ENCODE results near the gene SH3RF3. TPM values are rescaled to one million over a fixed set of nuclear protein-coding genes. Genes with fewer than 3 reads are reported as not detected.

Gene SH3RF3
- total and polyA plus RNA-seq, 10 of the 15 experiments (the other 5 are each of a cell fraction or from before 2014, with no cell fraction given), result 0.08 to 8.8 (median 2.3) TPM

DNA sequence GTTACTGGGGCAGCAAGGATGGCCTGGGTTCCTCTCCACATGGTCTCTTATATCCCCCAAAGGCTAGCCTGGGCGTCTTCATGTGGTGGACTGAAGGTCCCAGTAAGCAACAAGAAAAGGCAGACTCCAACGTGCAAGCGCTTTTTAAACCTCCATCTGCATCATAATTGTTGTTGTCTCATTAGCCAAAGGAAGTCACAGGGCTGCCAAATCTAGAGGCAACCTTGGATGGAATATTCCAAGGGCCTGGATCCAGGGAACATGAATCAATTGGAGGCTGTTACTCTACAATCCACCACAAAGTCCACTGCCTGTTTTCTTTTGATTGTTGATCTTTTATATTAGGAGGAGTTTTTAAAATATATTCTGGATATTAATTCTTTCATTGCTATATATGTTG, 118.8 kb downstream of the SH3RF3 start (continued):
- TF ChIP-seq, protein P1, sequence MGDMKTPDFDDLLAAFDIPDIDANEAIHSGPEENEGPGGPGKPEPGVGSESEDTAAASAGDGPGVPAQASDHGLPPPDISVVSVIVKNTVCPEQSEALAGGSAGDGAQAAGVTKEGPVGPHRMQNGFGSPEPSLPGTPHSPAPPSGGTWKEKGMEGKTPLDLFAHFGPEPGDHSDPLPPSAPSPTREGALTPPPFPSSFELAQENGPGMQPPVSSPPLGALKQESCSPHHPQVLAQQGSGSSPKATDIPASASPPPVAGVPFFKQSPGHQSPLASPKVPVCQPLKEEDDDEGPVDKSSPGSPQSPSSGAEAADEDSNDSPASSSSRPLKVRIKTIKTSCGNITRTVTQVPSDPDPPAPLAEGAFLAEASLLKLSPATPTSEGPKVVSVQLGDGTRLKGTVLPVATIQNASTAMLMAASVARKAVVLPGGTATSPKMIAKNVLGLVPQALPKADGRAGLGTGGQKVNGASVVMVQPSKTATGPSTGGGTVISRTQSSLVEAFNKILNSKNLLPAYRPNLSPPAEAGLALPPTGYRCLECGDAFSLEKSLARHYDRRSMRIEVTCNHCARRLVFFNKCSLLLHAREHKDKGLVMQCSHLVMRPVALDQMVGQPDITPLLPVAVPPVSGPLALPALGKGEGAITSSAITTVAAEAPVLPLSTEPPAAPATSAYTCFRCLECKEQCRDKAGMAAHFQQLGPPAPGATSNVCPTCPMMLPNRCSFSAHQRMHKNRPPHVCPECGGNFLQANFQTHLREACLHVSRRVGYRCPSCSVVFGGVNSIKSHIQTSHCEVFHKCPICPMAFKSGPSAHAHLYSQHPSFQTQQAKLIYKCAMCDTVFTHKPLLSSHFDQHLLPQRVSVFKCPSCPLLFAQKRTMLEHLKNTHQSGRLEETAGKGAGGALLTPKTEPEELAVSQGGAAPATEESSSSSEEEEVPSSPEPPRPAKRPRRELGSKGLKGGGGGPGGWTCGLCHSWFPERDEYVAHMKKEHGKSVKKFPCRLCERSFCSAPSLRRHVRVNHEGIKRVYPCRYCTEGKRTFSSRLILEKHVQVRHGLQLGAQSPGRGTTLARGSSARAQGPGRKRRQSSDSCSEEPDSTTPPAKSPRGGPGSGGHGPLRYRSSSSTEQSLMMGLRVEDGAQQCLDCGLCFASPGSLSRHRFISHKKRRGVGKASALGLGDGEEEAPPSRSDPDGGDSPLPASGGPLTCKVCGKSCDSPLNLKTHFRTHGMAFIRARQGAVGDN (IDR thresholded peaks at IDR 0.05), result no peak
- TF ChIP-seq, protein P2, sequence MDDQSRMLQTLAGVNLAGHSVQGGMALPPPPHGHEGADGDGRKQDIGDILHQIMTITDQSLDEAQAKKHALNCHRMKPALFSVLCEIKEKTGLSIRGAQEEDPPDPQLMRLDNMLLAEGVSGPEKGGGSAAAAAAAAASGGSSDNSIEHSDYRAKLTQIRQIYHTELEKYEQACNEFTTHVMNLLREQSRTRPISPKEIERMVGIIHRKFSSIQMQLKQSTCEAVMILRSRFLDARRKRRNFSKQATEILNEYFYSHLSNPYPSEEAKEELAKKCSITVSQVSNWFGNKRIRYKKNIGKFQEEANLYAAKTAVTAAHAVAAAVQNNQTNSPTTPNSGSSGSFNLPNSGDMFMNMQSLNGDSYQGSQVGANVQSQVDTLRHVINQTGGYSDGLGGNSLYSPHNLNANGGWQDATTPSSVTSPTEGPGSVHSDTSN (IDR thresholded peaks at IDR 0.05; ENCODE audit: insufficient replicate concordance, low read depth, low read length), result no peak
- no peak for TF ChIP-seq JUND (IDR thresholded peaks at IDR 0.05; ENCODE audit: low read depth, low read length)

DNA sequence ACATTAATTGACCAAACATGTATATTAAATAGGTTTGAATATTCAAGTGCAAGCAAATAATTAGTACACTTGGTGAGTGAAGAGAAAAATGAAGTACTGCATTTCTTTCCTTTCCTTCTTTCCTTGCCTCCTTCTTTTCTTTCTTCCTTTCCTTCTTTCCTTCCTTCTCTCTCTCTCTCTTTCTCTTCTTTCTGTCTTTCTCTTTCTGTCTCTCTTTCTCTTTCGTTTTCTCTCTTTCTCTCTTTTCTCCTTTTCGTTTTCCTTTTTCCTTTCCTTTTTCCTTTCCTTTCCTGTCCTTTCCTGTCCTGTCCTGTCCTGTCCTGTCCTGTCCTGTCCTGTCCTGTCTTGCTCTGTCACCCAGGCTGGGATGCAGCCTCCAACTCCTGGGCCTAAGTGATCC, 119.6 kb downstream of the SH3RF3 start:
- ChIA-PET SMC1A (ENCODE audit: uncharacterized antibody, unreplicated experiment) (interaction anchor here (1.0 to 3.3 kb wide), 6 partner anchors 8 to 35 kb away, joined by 3 to 15 read pairs (median 3); no protein-coding TSS in a partner anchor), CTCF (interaction anchor here (1.5 kb wide), 1 partner anchor 9 kb away, joined by 3 read pairs; no protein-coding TSS in a partner anchor), RAD21 (ENCODE audit: unreplicated experiment) (interaction anchor here (1.3 kb wide), 1 partner anchor 9 kb away, joined by 3 read pairs; no protein-coding TSS in a partner anchor), POLR2A (interaction anchor here (1.8 kb wide), 1 partner anchor 9 kb away, joined by 6 read pairs; no protein-coding TSS in a partner anchor)
- no peak overlapping the region for H3K4me2 ChIP-seq (ENCODE audit: control insufficient read depth, insufficient read depth)
- no peak overlapping the region for H3K27ac ChIP-seq (ENCODE audit: control insufficient read depth, insufficient read depth)
- no peak for FAIRE-seq
- DNase-seq (ENCODE audit: low read depth, low spot score), result no peak
- no peaks in the 10 kb centered on the region for H3K79me2 ChIP-seq (ENCODE audit: control insufficient read depth, insufficient read depth, low read length)
- H3K27me3 ChIP-seq (replicated peaks in 1 of 2; ENCODE audit: control insufficient read depth in 2 of 2, insufficient read depth in 2 of 2, low read length in 1 of 2), result no peaks in the 10 kb centered on the region; a peak in 1 of 4 replicates
- no peak for ATAC-seq
- in situ Hi-C loops (cut with MboI), result no loop called here
- TF ChIP-seq RBBP5 (conservative IDR thresholded peaks at IDR 0.05) (no peak), ZSCAN29 (IDR thresholded peaks at IDR 0.05) (no peak), ASH2L (IDR thresholded peaks at IDR 0.05; ENCODE audit: borderline replicate concordance, low read depth) (no peak)
- TF ChIP-seq, protein P1 (IDR thresholded peaks at IDR 0.05), result no peak
- no peaks in the 10 kb centered on the region for H4K20me1 ChIP-seq (ENCODE audit: control insufficient read depth, insufficient read depth)
- no peak overlapping the region for H3K9ac ChIP-seq (ENCODE audit: control insufficient read depth, insufficient read depth, low read length)
- intact Hi-C loops (cut with micrococcal nuclease; ENCODE audit: unreplicated experiment), result no loop called here
- H3K4me3 ChIP-seq, result no peak overlapping the region
- H3K36me3 ChIP-seq (ENCODE audit: control insufficient read depth in 2 of 2, insufficient read depth in 2 of 2, low read length in 1 of 2), result no peaks in the 10 kb centered on the region
- H3K9me3 ChIP-seq (replicated peaks; ENCODE audit: control insufficient read depth, insufficient read depth, low read length), result no peaks in the 10 kb centered on the region
- H3K4me1 ChIP-seq (ENCODE audit: control insufficient read depth, insufficient read depth, low read length), result peaks cover 4% of the 10 kb centered on the region; the same call in 1 of the 2 replicates
- H2AFZ ChIP-seq (ENCODE audit: control insufficient read depth, low read depth, low read length), result no peak overlapping the region
- whole genome bisulfite sequencing (ENCODE audit: insufficient coverage, insufficient replicate concordance, low lambda C conversion rate, missing lambda C conversion rate), result 7% methylated on average over 2 of the region's 2 CpGs
- no TSS peak for BruUV-seq (replicated peaks)

Measured in GM12878 (cell line).